ENCODE results near the gene RNASE1.

Gene RNASE1

GRCh38 chr14:20807304-20808161 is 4.9 kb upstream of the RNASE1 start:
- DNase-seq: no peak

GRCh38 chr14:20805485-20805884 is 2.8 kb upstream of the RNASE1 start:
- DNase-seq: no peak

GRCh38 chr14:20803223-20803622 is 579 bp upstream of the RNASE1 start:
- no peak for DNase-seq

- DNase-seq: no peak
Observed at GRCh38 chr14:20801726-20802125, 918 bp downstream of the RNASE1 start.

- DNase-seq: no peak
Observed at GRCh38 chr14:20799892-20800544, 2.6 kb downstream of the RNASE1 start.

- no peak for DNase-seq
Observed at GRCh38 chr14:20799456-20799891, 3.2 kb downstream of the RNASE1 start.

- no peak for DNase-seq
Observed at GRCh38 chr14:20798932-20799331, 3.7 kb downstream of the RNASE1 start.

GRCh38 chr14:20798318-20798717 is 4.3 kb downstream of the RNASE1 start:
- no peak for DNase-seq

GRCh38 chr14:20797164-20797563 is 5.5 kb downstream of the RNASE1 start:
- no peak for DNase-seq

GRCh38 chr14:20794644-20795369 is 7.8 kb downstream of the RNASE1 start:
- no peak for DNase-seq

GRCh38 chr14:20792556-20792955 is 10.1 kb downstream of the RNASE1 start:
- DNase-seq: no peak

GRCh38 chr14:20791597-20791996 is 11.0 kb downstream of the RNASE1 start:
- no peak for DNase-seq

GRCh38 chr14:20791187-20791586 is 11.5 kb downstream of the RNASE1 start:
- DNase-seq: no peak

- no peak for DNase-seq
Observed at GRCh38 chr14:20790464-20791116, 12.1 kb downstream of the RNASE1 start.

GRCh38 chr14:20789230-20789813 is 13.3 kb downstream of the RNASE1 start:
- DNase-seq: no peak

GRCh38 chr14:20787025-20787424 is 15.6 kb downstream of the RNASE1 start:
- DNase-seq: no peak

- no peak for DNase-seq
Observed at GRCh38 chr14:20782280-20782890, 20.3 kb downstream of the RNASE1 start.

- DNase-seq: no peak
Observed at GRCh38 chr14:20781803-20782202, 20.8 kb downstream of the RNASE1 start.

- DNase-seq: no peak
Observed at GRCh38 chr14:20775901-20776300, 26.7 kb downstream of the RNASE1 start.

- DNase-seq: no peak
Observed at GRCh38 chr14:20775043-20775442, 27.6 kb downstream of the RNASE1 start.

GRCh38 chr14:20774258-20774824 is 28.3 kb downstream of the RNASE1 start:
- DNase-seq: no peak

- no peak for DNase-seq
Observed at GRCh38 chr14:20772650-20773049, 30.0 kb downstream of the RNASE1 start.
